HG02642 (cell line): ENCODE results near the gene NFE2.

Experiments
- ATAC-seq: cut with Tn5 transposase; IDR thresholded peaks from one replicate; pipeline ENCODE4 v1.9.1; 2021; ENCODE audit warnings: mild to moderate bottlenecking; ENCODE audit not compliant: unreplicated experiment, poor library complexity

The NFE2 gene

GRCh38 chr12:54259194-54260011 is 41.4 kb downstream of the NFE2 start:
- ATAC-seq = peak; percentile 76

- no peak for ATAC-seq
Observed at GRCh38 chr12:54258201-54258681, 42.6 kb downstream of the NFE2 start.

DNA sequence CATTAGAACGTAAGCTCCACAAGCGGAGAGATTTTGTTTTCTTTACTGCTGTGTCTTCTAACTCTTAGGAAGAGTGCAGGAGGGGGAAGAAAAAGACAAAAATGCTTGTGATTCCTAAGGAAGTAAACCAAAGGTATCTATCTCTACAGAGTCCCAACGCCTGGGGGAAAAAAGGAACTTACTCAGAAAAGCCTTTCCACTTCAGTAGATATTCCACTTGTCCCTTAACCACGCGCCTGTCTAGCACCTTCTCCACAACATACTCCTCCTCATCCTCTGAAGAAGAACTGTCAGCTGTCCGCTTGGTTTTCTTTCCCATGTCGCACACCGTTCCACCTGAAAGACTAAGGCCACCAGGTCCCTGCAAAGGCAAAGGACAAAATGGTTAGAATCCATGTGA is 43.5 kb downstream of the NFE2 start:
- no peak for ATAC-seq

GRCh38 chr12:54253240-54253639 is 47.6 kb downstream of the NFE2 start:
- ATAC-seq = no peak

DNA sequence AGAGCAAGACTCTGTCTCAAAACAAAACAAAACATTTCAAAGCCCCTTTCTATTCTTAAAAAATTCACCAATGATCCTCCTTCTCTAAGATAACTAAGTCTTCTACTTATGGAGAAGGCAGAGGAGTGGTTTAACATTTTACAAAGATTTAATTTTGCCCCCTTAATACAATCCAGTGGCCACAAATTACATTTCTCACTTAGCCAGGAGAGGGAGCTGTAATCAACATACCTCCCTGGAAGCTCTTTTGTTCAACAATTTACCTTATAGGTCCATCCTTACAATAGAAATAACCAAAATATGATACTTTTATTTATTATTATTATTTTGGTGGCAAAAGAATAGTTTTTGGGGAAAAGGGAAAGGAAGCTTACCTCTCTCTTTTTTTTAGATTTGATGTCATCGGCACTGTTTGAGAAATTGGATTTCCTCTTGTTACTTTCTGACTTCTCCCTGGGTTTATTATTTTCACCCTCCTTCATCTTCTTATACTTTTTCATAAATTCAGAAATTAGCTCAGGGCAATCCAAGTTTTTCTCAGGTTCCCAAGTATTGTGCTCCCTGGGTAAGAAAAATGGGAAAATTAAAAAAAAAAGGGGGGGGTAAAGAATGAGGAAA is 49.0 kb downstream of the NFE2 start:
- no peak for ATAC-seq

DNA sequence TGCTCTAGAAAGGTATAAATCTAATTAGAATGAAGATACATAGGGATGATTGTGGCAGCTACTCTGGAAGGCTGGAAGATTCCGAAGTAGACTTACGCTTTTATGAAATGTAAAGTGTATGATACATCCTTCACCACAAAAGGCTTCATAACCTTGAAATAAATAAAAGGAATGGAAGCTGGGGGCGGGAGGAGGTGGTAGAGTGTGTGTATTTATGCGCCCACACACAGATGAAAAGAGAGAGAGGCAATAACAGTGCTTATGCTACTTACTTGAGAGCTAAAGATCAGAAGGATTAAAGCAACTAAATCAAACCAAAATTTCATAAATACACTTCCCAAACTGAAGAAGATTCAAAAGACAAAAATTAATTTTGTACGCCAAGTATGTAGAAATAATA is 51.3 kb downstream of the NFE2 start:
- no peak for ATAC-seq

DNA sequence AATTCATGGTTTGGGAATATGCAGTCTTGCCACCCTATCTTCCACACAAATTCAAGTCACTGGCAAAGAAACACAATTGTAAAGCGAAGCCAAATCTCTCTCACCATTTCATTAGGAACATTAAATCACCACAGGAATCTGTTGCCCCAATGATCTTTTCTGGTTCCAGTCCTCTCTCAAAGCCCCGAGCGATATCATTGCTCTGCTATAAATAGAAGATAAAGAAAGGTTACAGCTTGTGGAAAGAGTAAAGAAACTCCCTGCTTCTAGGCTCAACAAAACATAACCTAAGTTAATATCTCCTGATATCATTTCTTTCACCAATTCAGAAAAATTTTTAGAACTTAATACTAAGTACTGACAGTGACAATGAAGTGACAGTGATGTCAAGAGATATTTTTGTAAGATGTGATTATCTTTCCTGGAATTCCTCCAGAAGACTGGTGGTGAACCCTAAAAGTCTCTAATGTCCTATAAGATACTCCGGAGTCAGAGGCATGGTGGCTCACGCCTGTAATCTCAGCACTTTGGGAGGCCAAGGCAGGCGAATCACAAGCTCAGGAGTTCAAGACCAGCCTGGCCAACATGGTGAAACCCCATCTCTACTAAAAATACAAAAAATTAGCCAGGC is 54.7 kb downstream of the NFE2 start:
- no peak for ATAC-seq
